HepG2 (cell line): Measurements from ENCODE around the gene RABL2B.

Experiments
- FLYWCH1 ChIP-seq: sonication (generic); formaldehyde crosslinking; IDR thresholded peaks from 2 replicates; pipeline ENCODE4 v1.8.1; 2023; ENCODE audit warnings: mild to moderate bottlenecking, missing genetic modification reagents
- MZF1 ChIP-seq: sonication (generic); formaldehyde crosslinking; IDR thresholded peaks from 2 replicates; pipeline ENCODE4 v1.8.1; 2023; ENCODE audit warnings: mild to moderate bottlenecking, missing genetic modification reagents, borderline replicate concordance
- NFATC3 ChIP-seq: sonication (generic); formaldehyde crosslinking; IDR thresholded peaks from 2 replicates; pipeline ENCODE4 v1.5.1; 2020; ENCODE audit warnings: mild to moderate bottlenecking, missing genetic modification reagents
- SALL2 ChIP-seq: sonication (generic); formaldehyde crosslinking; IDR thresholded peaks from 2 replicates; pipeline ENCODE4 v1.8.1; 2023; ENCODE audit warnings: mild to moderate bottlenecking, missing genetic modification reagents, inconsistent platforms
- ZNF160 ChIP-seq: sonication (generic); formaldehyde crosslinking; IDR thresholded peaks from 2 replicates; pipeline ENCODE4 v1.8.0; 2022; ENCODE audit warnings: mild to moderate bottlenecking, inconsistent platforms, missing genetic modification reagents
- ZNF263 ChIP-seq: sonication (generic); formaldehyde crosslinking; IDR thresholded peaks from 2 replicates; pipeline ENCODE4 v1.4.0; 2020; ENCODE audit warnings: missing genetic modification reagents
- ZNF772 ChIP-seq: sonication (generic); formaldehyde crosslinking; IDR thresholded peaks from 2 replicates; pipeline ENCODE4 v1.5.0; 2020; ENCODE audit warnings: mild to moderate bottlenecking, missing genetic modification reagents

DNA sequence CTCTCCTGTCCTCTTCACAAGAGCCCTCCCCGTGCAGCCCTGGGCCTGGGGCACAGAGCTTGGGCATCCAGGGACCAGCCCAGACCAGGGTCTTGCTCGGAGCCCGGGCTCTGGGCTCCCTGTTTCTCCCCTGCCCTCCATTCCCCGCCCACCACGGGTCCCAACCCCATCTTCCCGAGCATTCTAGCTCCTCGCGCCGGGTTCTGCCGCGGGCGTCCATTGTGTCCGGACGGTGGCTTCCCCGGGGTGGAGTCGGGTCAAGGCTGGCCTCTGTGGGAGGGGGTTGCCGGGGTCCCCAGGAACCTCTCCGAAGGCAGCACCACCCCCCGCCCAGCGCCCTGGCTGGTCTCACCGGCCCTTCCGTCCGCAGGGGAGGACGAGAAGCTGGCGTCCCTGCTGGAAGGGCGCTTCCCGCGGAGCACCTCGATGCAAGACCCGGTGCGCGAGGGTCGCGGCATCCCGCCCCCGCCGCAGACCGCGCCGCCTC is 63.6 kb downstream of the RABL2B start:
- TF ChIP-seq SALL2 = no peak
- no peak for TF ChIP-seq ZNF772 (CRISPR knock-in tag)
- TF ChIP-seq MZF1 (CRISPR knock-in tag) = no peak
- no peak for TF ChIP-seq NFATC3
- no peak for TF ChIP-seq FLYWCH1 (CRISPR knock-in tag)
- no peak for TF ChIP-seq ZNF160
- no peak for TF ChIP-seq ZNF263 (CRISPR knock-in tag)
